Activated CD4-positive, alpha-beta T cell treated with anti-CD3 and anti-CD28 coated beads for 24 hours (primary cell): ENCODE measurements around the gene CRACR2A.

Experiments
- DNase-seq, 2 donors: peaks; one replicate each; pipeline ENCODE4 v3.0.0-alpha.2; 2020; ENCODE audit warnings: low read depth in 2 of 2

Gene CRACR2A

GRCh38 chr12:3752741-3753486 is at the start of gene CRACR2A:
Gene CRACR2A (minus strand): TSS chr12:3753109. CDS start chr12:3696999, 56,110 bp downstream.
- DNase-seq: peak; percentile 72 to 73

- DNase-seq: no peak
Measured at GRCh38 chr12:3797531-3798048, 44.7 kb upstream of the CRACR2A start.

- DNase-seq: no peak
Measured at GRCh38 chr12:3795492-3796133, 42.7 kb upstream of the CRACR2A start.

- DNase-seq: no peak
Measured at GRCh38 chr12:3795066-3795465, 42.2 kb upstream of the CRACR2A start.

GRCh38 chr12:3792623-3793288 is 39.8 kb upstream of the CRACR2A start:
- no peak for DNase-seq

GRCh38 chr12:3791256-3791874 is 38.5 kb upstream of the CRACR2A start:
- no peak for DNase-seq

GRCh38 chr12:3790642-3791041 is 37.7 kb upstream of the CRACR2A start:
- DNase-seq: no peak

- no peak for DNase-seq
Measured at GRCh38 chr12:3789838-3790237, 36.9 kb upstream of the CRACR2A start.

GRCh38 chr12:3777206-3777809 is 24.4 kb upstream of the CRACR2A start:
- no peak for DNase-seq

- DNase-seq: no peak
Measured at GRCh38 chr12:3775385-3776035, 22.6 kb upstream of the CRACR2A start.

- no peak for DNase-seq
Measured at GRCh38 chr12:3772380-3772779, 19.5 kb upstream of the CRACR2A start.

GRCh38 chr12:3771853-3772252 is 18.9 kb upstream of the CRACR2A start:
- DNase-seq: no peak

GRCh38 chr12:3770891-3771290 is 18.0 kb upstream of the CRACR2A start:
- no peak for DNase-seq

GRCh38 chr12:3768911-3769447 is 16.1 kb upstream of the CRACR2A start:
- no peak for DNase-seq

GRCh38 chr12:3761116-3761735 is 8.3 kb upstream of the CRACR2A start:
- no peak for DNase-seq

GRCh38 chr12:3759878-3760277 is 7.0 kb upstream of the CRACR2A start:
- DNase-seq: no peak

- DNase-seq: no peak
Measured at GRCh38 chr12:3757261-3757660, 4.4 kb upstream of the CRACR2A start.

GRCh38 chr12:3755898-3756297 is 3.0 kb upstream of the CRACR2A start:
- no peak for DNase-seq

- no peak for DNase-seq
Measured at GRCh38 chr12:3753544-3754284, 805 bp upstream of the CRACR2A start.
